ENCODE results near the gene LIG1. TPM values are rescaled to one million over a fixed set of nuclear protein-coding genes. Genes with fewer than 3 reads are reported as not detected.

Gene LIG1
- total and polyA plus RNA-seq, 2 donors (not counting 3 experiments of a cell fraction or from before 2014, with no cell fraction given), result 64.0 to 94.7 TPM

- Histone ChIP-seq H3K4me2 (ENCODE audit: insufficient read depth, low read length) (no peak overlapping the region), H3K9ac (replicated peaks; ENCODE audit: extremely low read depth, insufficient read depth, low read length) (no peak overlapping the region), H3K9me3 (replicated peaks; ENCODE audit: control insufficient read depth, insufficient read depth, low read length) (no peaks in the 10 kb centered on the region), H3K36me3 (ENCODE audit: control insufficient read depth in 2 of 2, extremely low read depth in 1 of 2, insufficient read depth in 2 of 2, low read length in 2 of 2) (peaks cover 0 to 6% of the 10 kb centered on the region in 2 experiments), H2AFZ (ENCODE audit: low read depth, low read length) (no peak overlapping the region), H3K27ac (ENCODE audit: insufficient read depth, low read depth, low read length) (no peak overlapping the region), H3K27me3 (ENCODE audit: control insufficient read depth in 2 of 2, insufficient read depth in 2 of 2, low read length in 2 of 2) (no peaks in the 10 kb centered on the region), H3K9me1 (replicated peaks; ENCODE audit: control insufficient read depth, extremely low read depth, insufficient read depth, low read length) (no peaks in the 10 kb centered on the region), H3K4me1 (ENCODE audit: control insufficient read depth, extremely low read depth, insufficient read depth, low read length) (peaks cover 10% of the 10 kb centered on the region), H4K20me1 (replicated peaks; ENCODE audit: control insufficient read depth, extremely low read depth, insufficient read depth, low read length) (no peaks in the 10 kb centered on the region), H3K4me3 (replicated peaks in 1 of 3; ENCODE audit: insufficient read depth in 1 of 3, low read depth in 1 of 3, low read length in 3 of 3) (no peak overlapping the region), H3K79me2 (ENCODE audit: control insufficient read depth, insufficient read depth, low read length) (peaks cover 12% of the 10 kb centered on the region)
- ChIA-PET POLR2A (no interaction called here), CTCF (interaction anchor here (0.6 to 1.9 kb wide), 2 partner anchors 22 to 56 kb away, joined by 4 to 6 read pairs; no protein-coding TSS in a partner anchor)
- DNase-seq (ENCODE audit: low read depth, low spot score), result no peak
- intact Hi-C loops (cut with micrococcal nuclease) (no loop called here), dilution Hi-C loops (cut with MboI; ENCODE audit: extremely low pct_ligation_motif_present, low sequenced_read_pairs) (no loop called here)
- TF ChIP-seq MYC (IDR thresholded peaks at IDR 0.05; ENCODE audit: low read depth, low read length) (no peak), JUN (IDR thresholded peaks at IDR 0.05; ENCODE audit: borderline replicate concordance, insufficient read depth, insufficient read length, low read depth) (no peak), CTCF (IDR thresholded peaks at IDR 0.05; ENCODE audit: extremely low read depth in 1 of 2, insufficient read depth in 1 of 2, low read depth in 1 of 2, low read length in 2 of 2) (no peak), EZH2 (IDR thresholded peaks at IDR 0.05; ENCODE audit: borderline replicate concordance, low read depth, low read length, severe bottlenecking) (no peak), POLR2AphosphoS5 (IDR thresholded peaks at IDR 0.05; ENCODE audit: insufficient read depth, low read depth, low read length) (no peak), MAX (IDR thresholded peaks at IDR 0.05; ENCODE audit: insufficient read depth, insufficient read length) (no peak), POLR2A (IDR thresholded peaks at IDR 0.05; ENCODE audit: low read depth, low read length) (no peak), FOS (IDR thresholded peaks at IDR 0.05; ENCODE audit: borderline replicate concordance, insufficient read depth, low read length) (no peak), GATA2 (IDR thresholded peaks at IDR 0.05; ENCODE audit: insufficient read depth, insufficient read length, low read depth, low read length) (no peak)
- BruUV-seq (replicated peaks), result no TSS peak
- FAIRE-seq, result no peak
These were observed 4.4 kb upstream of the LIG1 start for GRCh38 chr19:48174445-48175030.

Measured in endothelial cell of umbilical vein (primary cell).